Endothelial cell of umbilical vein (primary cell): ENCODE measurements around the gene TOGARAM2. TPM values are rescaled to one million over a fixed set of nuclear protein-coding genes. Genes with fewer than 3 reads are reported as not detected.

Experiments used
- BruUV-seq: library from RNA; stranded (reverse); fragments of 400-500 nt; replicated peaks from 2 replicates; lab custom pipeline; 2021; lab: Mats Ljungman, UMichigan
- CTCF ChIA-PET: fragments of 300-600, 350-600 bp; sonication (Branson Sonifier 250); formaldehyde crosslinking; loops from one replicate; lab custom pipeline; 2021; ENCODE audit warnings: antibody characterized with exemption, inconsistent platforms; lab: Charles Lee
- POLR2A ChIA-PET: fragments of 300-600, 350-600 bp; sonication (Branson Sonifier 250); formaldehyde crosslinking; loops from one replicate; lab custom pipeline; 2021; ENCODE audit warnings: antibody characterized with exemption, inconsistent platforms; lab: Charles Lee
- DNase-seq: peaks from one replicate; pipeline ENCODE4 v3.0.0-alpha.2; 2011; ENCODE audit warnings: low read depth, low spot score
- FAIRE-seq: peaks from 2 replicates; lab custom pipeline; 2011; peaks lifted over from hg19 to GRCh38; lab: Jason Lieb, UNC
- H2AFZ ChIP-seq: 2 replicates; pipeline ENCODE4 v1.6.0; 2012; ENCODE audit warnings: low read depth, low read length, control low read depth, inconsistent platforms
- H3K27ac ChIP-seq: 2 replicates; pipeline ENCODE4 v1.5.1; 2011; ENCODE audit warnings: low read depth, mild to moderate bottlenecking, control low read depth, low read length, moderate library complexity; ENCODE audit not compliant: insufficient read depth
- H3K27me3 ChIP-seq, 2 experiments: 2 replicates each; pipeline versions ENCODE4 v1.6.0 to v1.6.1; 2011; ENCODE audit warnings: low read length in 2 of 2, mixed read lengths in 1 of 2; ENCODE audit not compliant: control insufficient read depth in 2 of 2, insufficient read depth in 2 of 2
- H3K36me3 ChIP-seq, 2 experiments: 2 replicates in 1 of 2; 3 replicates in 1 of 2; pipeline ENCODE4 v1.5.1; 2011; ENCODE audit warnings: low read length in 2 of 2, mild to moderate bottlenecking in 1 of 2, moderate library complexity in 1 of 2; ENCODE audit not compliant: control insufficient read depth in 2 of 2, insufficient read depth in 2 of 2; ENCODE audit errors: extremely low read depth in 1 of 2
- H3K4me1 ChIP-seq: 3 replicates; pipeline ENCODE4 v1.5.1; 2011; ENCODE audit warnings: mild to moderate bottlenecking, low read length; ENCODE audit not compliant: control insufficient read depth, insufficient read depth; ENCODE audit errors: extremely low read depth
- H3K4me2 ChIP-seq: 2 replicates; pipeline ENCODE4 v1.6.1; 2011; ENCODE audit warnings: low read length, control low read depth, mixed read lengths; ENCODE audit not compliant: insufficient read depth
- H3K4me3 ChIP-seq, 3 experiments: fragments of 200-600 bp in 1 of 3; sonication (generic), shearing (Covaris generic) in 1 of 3; replicated peaks in 1 of 3; 2 replicates each; pipeline ENCODE4 v1.5.1; 2011 to 2016; ENCODE audit warnings: control low read depth in 3 of 3, low read length in 3 of 3, mild to moderate bottlenecking in 2 of 3, inconsistent platforms in 1 of 3, low read depth in 1 of 3, moderate library complexity in 1 of 3; ENCODE audit not compliant: insufficient read depth in 1 of 3
- H3K79me2 ChIP-seq: 2 replicates; pipeline ENCODE4 v1.6.0; 2012; ENCODE audit warnings: low read length, inconsistent platforms; ENCODE audit not compliant: control insufficient read depth, insufficient read depth
- H3K9ac ChIP-seq: replicated peaks from 2 replicates; pipeline ENCODE3; 2011; ENCODE audit warnings: low read length, control low read depth; ENCODE audit not compliant: insufficient read depth; ENCODE audit errors: extremely low read depth
- H3K9me1 ChIP-seq: replicated peaks from 3 replicates; pipeline ENCODE4 v1.6.0; 2011; ENCODE audit warnings: mild to moderate bottlenecking, low read length; ENCODE audit not compliant: control insufficient read depth, insufficient read depth; ENCODE audit errors: extremely low read depth
- H3K9me3 ChIP-seq: replicated peaks from 2 replicates; pipeline ENCODE4 v1.5.1; 2012; ENCODE audit warnings: low read length, inconsistent platforms; ENCODE audit not compliant: control insufficient read depth, insufficient read depth
- H4K20me1 ChIP-seq: replicated peaks from 2 replicates; pipeline ENCODE3; 2011; ENCODE audit warnings: mild to moderate bottlenecking, low read length; ENCODE audit not compliant: control insufficient read depth, insufficient read depth; ENCODE audit errors: extremely low read depth
- EZH2 ChIP-seq: IDR thresholded peaks from 2 replicates; pipeline ENCODE4 v1.6.1; 2012; ENCODE audit warnings: borderline replicate concordance, low read depth, mild to moderate bottlenecking, moderate library complexity, low read length, inconsistent platforms; ENCODE audit not compliant: severe bottlenecking
- FOS ChIP-seq: IDR thresholded peaks from 2 replicates; pipeline ENCODE4 v1.6.1; 2011; ENCODE audit warnings: mild to moderate bottlenecking, low read length, moderate library complexity, borderline replicate concordance; ENCODE audit not compliant: insufficient read depth
- GATA2 ChIP-seq: IDR thresholded peaks from 2 replicates; pipeline ENCODE4 v1.7.0; 2011; ENCODE audit warnings: low read depth, mild to moderate bottlenecking, moderate library complexity, mixed read lengths, low read length; ENCODE audit not compliant: insufficient read length, insufficient read depth
- JUN ChIP-seq: IDR thresholded peaks from 2 replicates; pipeline ENCODE4 v1.6.1; 2011; ENCODE audit warnings: borderline replicate concordance, low read depth; ENCODE audit not compliant: insufficient read length, insufficient read depth
- MAX ChIP-seq: IDR thresholded peaks from 2 replicates; pipeline ENCODE4 v1.6.1; 2011; ENCODE audit not compliant: insufficient read depth, insufficient read length
- MYC ChIP-seq: IDR thresholded peaks from one replicate; pipeline ENCODE4 v1.6.1; 2011; ENCODE audit warnings: mild to moderate bottlenecking, low read depth, low read length
- POLR2A ChIP-seq: IDR thresholded peaks from 2 replicates; pipeline ENCODE4 v1.6.1; 2012; ENCODE audit warnings: low read depth, mild to moderate bottlenecking, control low read depth, low read length
- POLR2AphosphoS5 ChIP-seq: IDR thresholded peaks from 2 replicates; pipeline ENCODE4 v1.6.1; 2012; ENCODE audit warnings: low read depth, mild to moderate bottlenecking, control low read depth, low read length, moderate library complexity; ENCODE audit not compliant: insufficient read depth
- dilution Hi-C: fragments of 300-500 bp; cut with MboI; formaldehyde crosslinking; loops from one replicate; pipeline ENCODE4 v1.15.0; 2019; ENCODE audit warnings: low sequenced_read_pairs; ENCODE audit not compliant: extremely low pct_ligation_motif_present
- intact Hi-C: fragments of 100-400 bp; cut with micrococcal nuclease; formaldehyde crosslinking; loops from one replicate; pipeline ENCODE4 v1.10.0; 2022
- polyA plus RNA-seq, 4 experiments: library from polyadenylated mRNA; depleted of rRNA in 3 of 4; stranded (reverse) in 3 of 4; unstranded in 1 of 4; fragments of >200 nt; gene quantifications; 2 replicates each; pipeline versions ENCODE4 v1.2.1 to v1.2.3, GENCODE V29; 2011 to 2012; ENCODE audit warnings: missing spikeins in 1 of 4
- total RNA-seq: library from RNA; stranded (reverse); gene quantifications from 2 replicates; pipeline ENCODE4 v1.2.3, GENCODE V29; 2021
- TF ChIP-seq, protein P1 (sequence below), 2 donors: IDR thresholded peaks; 1 replicate in 1 of 2; 2 replicates in 1 of 2; pipeline ENCODE4 v1.5.1; 2011; ENCODE audit warnings: low read length in 2 of 2, mild to moderate bottlenecking in 2 of 2, moderate library complexity in 2 of 2, control low read depth in 1 of 2, inconsistent platforms in 1 of 2, low read depth in 1 of 2; ENCODE audit not compliant: insufficient read depth in 1 of 2; ENCODE audit errors: extremely low read depth in 1 of 2

Gene TOGARAM2
- total and polyA plus RNA-seq, 2 donors (not counting 3 experiments of a cell fraction or from before 2014, with no cell fraction given) = not detected

GRCh38 chr2:29017716-29018435, 36.8 kb downstream of the TOGARAM2 start:
- DNase-seq (no peak), FAIRE-seq (no peak)
- no TSS peak for BruUV-seq
- TF ChIP-seq JUN = no peak
- no peak for TF ChIP-seq GATA2
- TF ChIP-seq MYC = no peak
- TF ChIP-seq POLR2AphosphoS5 = no peak
- TF ChIP-seq, protein P1, sequence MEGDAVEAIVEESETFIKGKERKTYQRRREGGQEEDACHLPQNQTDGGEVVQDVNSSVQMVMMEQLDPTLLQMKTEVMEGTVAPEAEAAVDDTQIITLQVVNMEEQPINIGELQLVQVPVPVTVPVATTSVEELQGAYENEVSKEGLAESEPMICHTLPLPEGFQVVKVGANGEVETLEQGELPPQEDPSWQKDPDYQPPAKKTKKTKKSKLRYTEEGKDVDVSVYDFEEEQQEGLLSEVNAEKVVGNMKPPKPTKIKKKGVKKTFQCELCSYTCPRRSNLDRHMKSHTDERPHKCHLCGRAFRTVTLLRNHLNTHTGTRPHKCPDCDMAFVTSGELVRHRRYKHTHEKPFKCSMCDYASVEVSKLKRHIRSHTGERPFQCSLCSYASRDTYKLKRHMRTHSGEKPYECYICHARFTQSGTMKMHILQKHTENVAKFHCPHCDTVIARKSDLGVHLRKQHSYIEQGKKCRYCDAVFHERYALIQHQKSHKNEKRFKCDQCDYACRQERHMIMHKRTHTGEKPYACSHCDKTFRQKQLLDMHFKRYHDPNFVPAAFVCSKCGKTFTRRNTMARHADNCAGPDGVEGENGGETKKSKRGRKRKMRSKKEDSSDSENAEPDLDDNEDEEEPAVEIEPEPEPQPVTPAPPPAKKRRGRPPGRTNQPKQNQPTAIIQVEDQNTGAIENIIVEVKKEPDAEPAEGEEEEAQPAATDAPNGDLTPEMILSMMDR (IDR thresholded peaks at IDR 0.05; ENCODE audit: extremely low read depth in 1 of 2, insufficient read depth in 1 of 2, low read depth in 1 of 2, low read length in 2 of 2) = no peak
- no peak for TF ChIP-seq EZH2
- no peak for TF ChIP-seq POLR2A
- no peak for TF ChIP-seq FOS
- TF ChIP-seq MAX = no peak
- ChIA-PET CTCF (no interaction called here), POLR2A (no interaction called here)
- peaks cover 0 to 2% of the 10 kb centered on the region in 2 experiments for H3K27me3 ChIP-seq
- H3K9ac ChIP-seq = no peak overlapping the region
- H3K4me3 ChIP-seq = no peak overlapping the region
- H3K9me3 ChIP-seq = no peaks in the 10 kb centered on the region
- H3K4me1 ChIP-seq = peaks cover 3% of the 10 kb centered on the region
- no peak overlapping the region for H3K27ac ChIP-seq
- dilution Hi-C loops = no loop called here
- H4K20me1 ChIP-seq = no peaks in the 10 kb centered on the region
- H3K36me3 ChIP-seq = no peaks in the 10 kb centered on the region
- no peak overlapping the region for H3K4me2 ChIP-seq
- H3K9me1 ChIP-seq = no peaks in the 10 kb centered on the region
- H3K79me2 ChIP-seq = no peaks in the 10 kb centered on the region
- intact Hi-C loops = no loop called here
- H2AFZ ChIP-seq = no peak overlapping the region
